Renal cortex interstitium (tissue), 11 donors: ENCODE results near the gene ZBP1. TPM values are rescaled to one million over a fixed set of nuclear protein-coding genes. Genes with fewer than 3 reads are reported as not detected.
A peak's percentile ranks its signal among the peaks of the same experiment; 100 is the strongest.

Experiments used
- DNase-seq, 11 donors: peaks; one replicate each; pipeline ENCODE4 v3.0.0-alpha.2; 2013; ENCODE audit warnings: low read depth in 9 of 11, low spot score in 4 of 11; ENCODE audit errors: extremely low read depth in 1 of 11
- polyA plus RNA-seq, 3 donors: library from polyadenylated mRNA; unstranded; fragments of 120-200 nt; gene quantifications; one replicate each; pipeline ENCODE4 v1.2.1, GENCODE V29; 2013; ENCODE audit not compliant: insufficient read length in 3 of 3

Gene ZBP1
- polyA plus RNA-seq, 3 donors = 0.12 to 0.13 TPM; not detected in 1

DNA sequence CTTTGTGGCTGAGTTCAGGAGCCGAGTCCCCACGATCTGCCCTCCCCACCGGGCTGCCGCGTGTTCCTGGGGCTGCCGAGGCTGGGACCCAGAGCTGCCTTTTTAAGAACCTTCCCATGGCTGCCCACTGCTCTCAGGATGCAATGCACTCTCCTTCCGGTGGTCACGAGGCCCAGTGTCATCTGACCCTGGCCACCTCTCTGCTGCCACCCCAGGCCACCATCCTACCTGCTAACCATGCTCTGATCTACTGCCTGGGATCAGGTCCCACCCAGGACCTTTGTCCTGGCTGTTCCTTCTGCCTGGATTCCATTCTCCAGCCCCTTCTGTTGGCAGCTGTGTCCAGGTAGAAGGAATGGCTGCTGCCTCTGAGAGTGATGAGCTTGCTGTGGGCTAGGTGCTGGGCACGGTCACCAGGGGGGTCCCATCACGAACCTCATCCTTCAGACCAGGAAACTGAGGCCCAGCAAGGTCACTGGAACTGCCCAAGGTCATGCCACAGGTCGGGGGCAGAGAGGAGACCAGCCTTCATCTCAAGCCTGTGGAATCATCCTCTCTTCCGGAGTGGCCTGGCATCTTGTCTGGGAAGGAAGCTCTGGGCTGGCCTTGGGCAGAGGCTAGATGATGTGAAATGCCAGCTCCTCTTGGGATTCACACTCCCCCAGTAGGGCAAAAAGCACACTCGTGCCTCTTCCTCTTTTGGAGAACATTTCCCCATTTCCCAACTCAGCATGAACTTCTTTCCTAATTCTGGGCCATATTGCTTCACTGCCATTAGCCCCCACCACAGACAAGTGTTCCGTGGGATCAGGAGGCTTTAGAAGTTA, 38.8 kb downstream of the ZBP1 start:
- DNase-seq = no peak

DNA sequence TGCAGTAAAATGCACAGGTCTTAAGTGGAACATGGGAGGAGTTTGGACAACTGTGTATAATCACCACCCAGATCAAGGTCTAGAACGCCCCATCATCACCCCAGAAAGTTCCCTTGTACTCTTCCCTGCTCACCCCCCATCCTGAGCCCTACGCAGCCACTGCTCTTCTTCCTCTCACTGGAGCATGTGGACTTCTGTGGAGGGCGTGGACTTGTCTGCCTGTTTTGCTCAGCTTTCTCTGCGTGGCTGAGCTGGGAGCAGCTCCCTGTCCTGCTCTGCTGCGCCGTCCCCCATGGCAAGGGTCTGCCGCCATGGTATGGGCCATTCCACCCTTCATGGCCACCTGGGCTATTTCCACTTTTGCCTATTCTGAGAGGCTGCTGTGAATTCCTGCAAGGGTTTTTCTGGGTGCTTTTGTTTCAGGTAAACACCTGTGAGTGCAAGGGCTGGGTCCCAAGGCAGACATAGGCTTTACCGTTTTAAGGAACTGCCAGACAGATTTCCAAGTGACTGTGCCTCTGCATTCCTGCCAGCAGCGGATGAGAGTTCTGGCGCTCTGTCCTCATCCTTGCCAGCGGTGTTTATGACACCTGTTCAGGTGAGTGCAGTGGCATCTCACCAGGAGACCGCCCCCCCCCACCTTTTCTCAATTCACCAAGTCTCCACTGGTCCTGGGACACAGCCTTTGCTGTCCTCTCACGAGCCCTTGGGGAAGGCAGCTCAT, 39.6 kb downstream of the ZBP1 start:
- DNase-seq = no peak

DNA sequence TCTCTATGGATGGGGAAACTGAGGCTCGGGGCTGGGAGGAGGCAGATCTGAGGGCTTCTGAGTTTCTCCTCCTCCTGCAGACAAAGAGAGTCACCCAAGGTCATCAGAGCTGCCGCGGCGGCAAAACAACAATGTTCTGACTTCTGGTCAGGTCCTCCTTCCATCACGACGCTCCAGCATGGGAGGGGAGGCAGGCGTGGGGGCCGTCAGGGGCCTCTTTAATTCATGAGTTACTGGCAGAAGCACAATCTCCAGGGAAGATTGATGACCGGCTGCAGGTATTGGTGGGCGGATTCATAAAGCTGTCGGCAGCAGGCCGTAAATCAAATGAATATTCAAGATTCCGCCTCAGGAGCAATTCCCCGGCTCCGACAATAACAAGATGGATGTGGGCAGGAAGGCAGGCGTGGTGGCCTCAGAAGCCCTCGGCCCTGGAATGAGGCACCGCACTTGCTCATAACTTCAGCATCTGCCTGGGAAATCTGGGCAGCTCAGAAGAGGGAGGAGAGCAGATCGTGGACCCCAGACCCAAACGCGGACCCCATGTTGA, 40.3 kb downstream of the ZBP1 start:
- peak in 3 of 11 donors; percentile 48 to 65 (median 58) for DNase-seq

DNA sequence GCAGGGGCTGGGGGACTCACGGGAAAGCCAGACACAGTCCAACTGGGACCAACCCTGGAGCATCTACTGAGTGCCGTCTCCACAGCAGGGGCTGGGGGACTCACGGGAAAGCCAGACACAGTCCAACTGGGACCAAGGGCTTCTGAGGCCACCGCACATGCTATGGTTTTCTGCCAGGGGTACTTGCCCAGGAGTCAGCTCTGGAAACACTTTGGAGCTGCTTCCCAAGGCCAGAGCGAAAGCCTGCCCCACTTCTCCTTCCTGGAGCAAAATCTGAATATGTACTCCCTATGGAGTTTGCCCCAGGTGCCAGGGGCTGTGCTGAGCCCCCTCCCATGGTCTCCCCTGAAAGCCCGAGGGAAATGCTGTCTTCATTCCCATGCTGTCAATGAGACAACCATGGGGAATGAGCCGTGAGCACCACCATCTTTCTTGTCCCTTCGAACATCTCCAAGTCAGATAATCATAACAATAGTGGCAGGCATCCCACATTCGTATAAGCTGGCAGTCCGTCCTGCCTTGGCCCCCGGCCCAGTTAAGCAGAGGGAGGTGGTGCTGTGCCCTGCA, 40.8 kb downstream of the ZBP1 start:
- DNase-seq = no peak

DNA sequence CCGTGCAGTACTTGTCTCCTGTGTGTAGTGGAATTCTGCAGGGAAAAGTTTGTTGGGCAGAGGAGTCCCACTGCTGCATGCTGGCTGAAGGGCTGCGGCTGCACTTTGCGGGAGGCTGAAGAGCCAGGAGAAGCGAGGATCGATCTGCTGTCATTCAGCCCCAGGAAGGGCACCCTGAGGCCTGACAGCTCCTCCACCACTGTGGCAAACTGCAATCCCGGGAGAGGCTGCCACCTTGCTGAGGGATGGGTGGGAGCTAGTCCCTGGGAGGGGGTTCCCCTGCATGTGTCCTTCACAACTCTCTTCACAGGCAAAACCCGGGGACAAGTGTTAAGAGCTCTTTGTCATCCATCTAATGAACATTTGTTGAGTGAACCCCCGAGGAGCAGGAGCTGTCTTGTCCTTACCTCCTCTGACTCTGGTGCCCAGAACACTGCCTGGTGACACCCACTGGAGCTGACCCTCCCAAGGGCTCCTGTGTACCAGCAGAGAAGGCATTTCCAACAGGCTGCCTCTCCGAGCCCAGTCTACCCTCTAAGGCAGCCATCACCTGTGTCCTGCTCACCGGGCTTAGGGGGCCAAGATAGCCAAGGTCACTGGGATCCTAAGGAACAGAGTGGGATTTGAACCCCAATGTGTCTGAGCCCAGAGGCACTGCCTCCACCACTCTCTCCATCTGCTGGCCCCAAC, 41.6 kb downstream of the ZBP1 start:
- no peak for DNase-seq

DNA sequence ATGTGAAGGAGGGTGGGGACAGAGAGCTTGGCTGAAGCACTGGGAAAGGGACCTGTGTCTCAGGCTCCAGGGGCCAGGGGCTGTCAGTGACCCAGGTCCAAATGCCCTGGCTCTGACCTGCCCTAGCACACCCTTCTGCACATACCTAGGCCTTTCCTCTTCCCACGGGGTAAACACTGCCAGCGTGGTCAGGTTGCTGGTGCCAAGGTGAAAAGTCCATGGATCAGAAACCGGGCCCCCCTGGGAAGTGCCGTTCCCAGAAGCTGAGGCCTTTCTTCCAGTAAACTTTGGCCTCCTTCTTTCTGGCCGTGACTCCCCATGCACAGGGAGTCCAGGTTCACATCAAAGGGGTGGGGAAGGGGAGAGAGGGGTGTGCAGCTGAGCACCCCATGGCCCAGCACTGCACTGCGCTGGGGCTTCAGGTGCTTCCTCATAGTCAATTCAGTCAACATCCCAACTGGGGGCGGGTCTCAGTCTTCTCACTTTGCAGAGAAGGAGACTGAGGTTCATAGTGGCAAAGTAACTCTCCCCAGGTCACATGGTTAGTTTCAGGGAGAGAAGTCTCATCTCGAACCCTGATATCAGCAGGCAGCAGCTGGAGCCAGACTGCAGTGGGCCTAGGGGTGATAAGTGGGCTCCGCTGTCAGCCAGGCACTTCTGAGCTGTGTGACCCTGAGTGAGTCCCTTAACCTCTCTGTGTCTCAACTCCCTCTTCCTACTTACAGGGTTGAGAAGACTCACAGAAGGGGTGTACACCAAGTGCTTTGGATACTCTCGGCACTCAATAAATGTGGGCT, 42.3 kb downstream of the ZBP1 start:
- no peak for DNase-seq

DNA sequence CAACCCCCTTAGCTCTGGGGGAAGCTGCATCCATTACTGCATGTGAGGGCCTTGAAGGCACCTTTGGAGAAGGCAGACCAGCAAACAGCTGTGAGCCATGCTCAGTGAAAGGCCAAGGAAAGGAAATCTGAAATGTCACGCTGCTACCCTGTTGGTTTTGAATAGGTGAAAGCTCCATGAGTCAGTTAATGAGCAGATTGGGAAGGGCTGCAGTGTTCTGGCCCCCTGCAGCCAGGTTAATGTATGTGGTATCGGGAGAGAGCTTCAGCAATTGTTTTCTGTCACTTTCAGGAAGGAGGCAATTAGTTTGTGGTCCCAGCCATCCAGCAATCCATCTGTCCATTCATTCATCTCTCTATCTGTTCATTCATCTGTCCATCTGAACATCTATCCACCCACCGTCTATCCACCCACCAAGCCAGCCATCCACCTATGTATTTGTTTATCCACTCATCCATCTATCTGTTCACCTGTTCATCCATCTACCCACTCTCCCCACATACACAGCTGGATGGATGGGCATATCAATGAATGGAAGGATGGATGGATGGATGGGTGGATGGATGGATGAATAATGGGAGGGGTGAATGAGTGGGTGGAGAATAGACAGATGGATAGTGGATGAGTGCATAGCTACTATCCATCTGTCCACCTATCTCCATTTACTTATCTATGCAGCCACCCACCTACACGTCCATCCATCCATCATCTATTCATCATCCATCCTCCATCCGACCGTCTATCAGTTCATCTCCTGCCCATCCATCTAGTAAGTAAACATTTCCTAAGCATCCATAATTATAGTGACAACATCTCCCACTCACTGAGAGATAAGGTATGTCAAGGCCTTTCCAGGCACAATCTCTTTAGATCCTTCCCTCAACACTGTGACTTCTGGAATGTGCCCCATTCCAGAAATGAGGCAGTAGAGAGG, 43.3 kb downstream of the ZBP1 start:
- no peak for DNase-seq

DNA sequence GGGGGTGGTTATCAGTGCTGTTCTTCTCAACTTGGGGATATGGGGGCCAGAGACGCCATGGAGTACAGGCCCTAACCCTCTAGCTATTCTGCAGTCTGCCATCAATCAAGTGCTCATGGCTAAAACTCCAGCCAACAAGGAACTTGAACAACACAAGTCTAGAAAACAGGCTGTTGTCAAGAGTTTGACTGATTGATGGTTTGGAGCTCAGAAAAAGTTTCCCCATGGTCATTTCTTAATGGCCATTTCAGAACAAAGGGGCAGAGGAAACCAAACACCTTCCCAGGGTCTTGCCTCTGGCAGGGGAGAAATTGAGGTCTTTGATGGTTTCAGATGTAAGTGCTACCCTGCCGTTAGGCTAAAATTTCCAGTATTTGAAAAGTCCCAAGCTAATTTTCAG, 44.2 kb downstream of the ZBP1 start:
- no peak for DNase-seq

DNA sequence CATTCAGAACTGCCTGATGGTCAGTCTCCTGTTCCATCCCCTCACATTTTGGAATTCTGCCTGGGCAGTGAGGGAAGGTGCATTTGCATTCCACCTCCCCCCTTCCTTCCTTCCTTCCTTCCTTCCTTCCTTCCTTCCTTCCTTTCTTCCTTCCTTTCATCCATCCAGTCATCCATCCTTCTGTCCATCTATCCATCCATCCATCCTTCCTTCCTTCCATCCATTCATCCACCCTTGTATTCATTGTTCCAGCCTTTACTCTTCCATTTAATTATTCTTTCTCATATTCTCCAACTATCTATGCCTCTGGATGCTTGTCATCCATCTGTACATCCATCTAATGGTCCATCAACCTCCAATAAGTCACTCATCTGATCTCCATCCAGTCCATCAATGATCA, 45.3 kb downstream of the ZBP1 start:
- no peak for DNase-seq

DNA sequence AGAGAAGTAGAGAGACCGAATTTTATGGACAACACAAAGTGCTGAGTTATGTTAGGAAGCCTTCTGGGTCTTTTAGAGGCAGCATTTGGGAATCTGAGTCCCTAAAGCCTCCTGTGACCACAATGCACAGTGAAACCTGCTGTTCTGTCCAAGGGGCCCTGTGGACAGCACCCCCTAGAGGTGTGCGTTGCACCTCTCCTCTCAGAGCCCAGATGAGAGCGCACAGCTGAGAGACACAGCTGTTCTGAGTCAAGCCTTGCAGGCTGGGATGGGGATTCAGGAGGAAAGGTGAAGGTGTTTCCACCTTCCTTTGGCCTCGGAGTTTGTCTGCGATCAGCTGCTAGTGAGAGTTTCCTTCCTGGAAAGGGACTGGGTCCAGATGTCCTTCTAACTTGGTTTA, 46.3 kb downstream of the ZBP1 start:
- DNase-seq = no peak

DNA sequence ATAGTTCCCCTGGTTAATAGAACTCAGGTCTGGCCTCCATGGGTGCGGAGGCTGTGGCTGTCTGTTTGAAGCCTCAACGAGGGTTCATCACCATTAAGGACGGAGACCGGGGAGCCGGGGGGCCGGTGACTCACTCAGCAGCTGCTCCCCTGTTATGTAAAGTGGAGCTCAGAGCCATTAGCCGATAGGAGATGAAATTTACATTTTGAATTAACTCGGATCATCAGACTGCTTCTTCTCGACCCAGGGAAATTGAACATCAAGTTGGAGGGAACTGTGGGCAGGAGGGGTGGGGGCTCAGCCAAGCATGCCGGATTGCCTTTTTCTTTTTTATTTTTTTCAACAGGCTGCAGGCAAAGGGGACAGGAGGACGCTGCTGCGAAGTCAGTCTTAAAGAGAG, 47.0 kb downstream of the ZBP1 start:
- no peak for DNase-seq

DNA sequence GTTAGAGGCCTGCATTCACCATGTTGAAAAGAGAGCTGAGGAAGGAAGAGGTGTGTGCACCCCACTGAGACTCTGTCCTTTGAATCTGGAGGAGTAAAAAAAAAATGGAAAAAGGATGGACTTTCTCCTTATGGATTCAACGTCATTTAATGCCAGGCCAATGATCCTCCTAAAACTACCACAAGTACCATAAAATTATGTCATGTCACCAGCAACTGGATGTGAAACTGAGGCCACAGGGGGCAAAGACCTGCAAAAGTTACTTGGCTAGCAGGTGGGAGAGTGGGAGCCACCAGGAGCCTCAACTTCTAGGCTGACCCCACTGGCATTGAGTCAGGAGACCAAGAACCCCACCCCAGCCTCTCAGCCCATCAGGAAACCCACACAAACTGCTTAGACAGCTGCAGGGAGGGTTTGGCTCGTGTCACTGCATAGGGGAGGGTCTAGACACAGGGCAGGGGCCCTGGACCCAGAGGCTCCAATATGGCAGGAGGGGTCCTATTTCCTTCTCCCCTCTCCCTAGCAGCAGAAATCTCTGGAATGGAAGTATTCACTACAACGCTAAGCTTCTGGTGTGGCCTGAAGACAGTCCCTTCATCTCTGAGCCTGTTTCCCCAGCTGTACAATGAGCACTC, 48.3 kb downstream of the ZBP1 start:
- DNase-seq = no peak

DNA sequence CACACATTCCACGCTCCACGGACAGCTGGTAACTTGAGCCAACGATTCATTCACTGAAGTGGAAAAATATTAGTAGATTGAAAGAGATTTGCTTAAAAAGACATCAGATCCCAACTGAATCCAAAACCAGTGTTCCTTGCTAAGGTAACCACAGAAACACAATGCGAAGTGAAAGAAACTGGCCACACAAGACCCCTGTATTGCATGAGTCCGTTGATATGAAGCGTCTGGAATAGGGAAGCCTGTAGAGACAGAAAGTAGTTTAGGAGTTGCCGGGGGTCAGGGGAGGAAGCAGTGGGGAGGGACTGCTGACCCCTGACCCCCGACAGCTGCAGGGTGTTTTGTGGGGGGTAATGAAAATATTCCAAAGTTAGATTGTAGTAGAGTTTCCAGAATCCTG, 49.3 kb downstream of the ZBP1 start:
- no peak for DNase-seq

DNA sequence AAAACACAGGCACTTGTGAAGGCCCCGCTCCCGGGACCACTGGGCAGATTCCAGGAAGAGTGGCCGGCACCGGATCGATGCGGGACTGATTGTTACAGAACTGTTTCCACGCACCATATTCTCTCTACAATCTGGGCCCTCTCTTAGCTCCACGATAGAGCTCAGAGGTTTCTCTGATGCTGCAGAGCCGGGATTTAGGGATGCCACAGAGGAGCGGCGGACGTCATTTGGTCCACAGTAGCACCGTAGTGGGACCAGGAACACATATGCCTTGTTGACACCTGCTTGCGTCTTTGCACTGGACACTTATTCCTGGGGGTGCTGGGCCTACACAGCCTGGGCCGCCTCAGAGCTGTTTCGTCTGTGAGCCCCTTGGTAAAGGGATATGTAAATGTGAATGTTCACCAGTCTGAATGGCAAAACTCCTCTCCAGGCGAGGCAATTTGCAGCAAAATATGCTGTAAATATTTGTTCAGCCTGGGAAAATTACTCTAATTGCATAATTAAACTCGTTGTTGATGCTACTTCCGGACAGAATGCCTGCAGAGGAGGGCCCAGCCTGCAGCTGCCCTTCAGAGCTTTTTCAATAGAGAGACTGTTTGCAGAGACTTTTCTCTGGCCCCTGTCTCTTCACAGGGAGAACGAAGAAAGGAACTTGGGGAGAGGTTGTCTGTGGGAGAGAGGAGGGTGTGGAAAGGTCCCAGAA, 49.9 kb downstream of the ZBP1 start:
- DNase-seq = no peak

DNA sequence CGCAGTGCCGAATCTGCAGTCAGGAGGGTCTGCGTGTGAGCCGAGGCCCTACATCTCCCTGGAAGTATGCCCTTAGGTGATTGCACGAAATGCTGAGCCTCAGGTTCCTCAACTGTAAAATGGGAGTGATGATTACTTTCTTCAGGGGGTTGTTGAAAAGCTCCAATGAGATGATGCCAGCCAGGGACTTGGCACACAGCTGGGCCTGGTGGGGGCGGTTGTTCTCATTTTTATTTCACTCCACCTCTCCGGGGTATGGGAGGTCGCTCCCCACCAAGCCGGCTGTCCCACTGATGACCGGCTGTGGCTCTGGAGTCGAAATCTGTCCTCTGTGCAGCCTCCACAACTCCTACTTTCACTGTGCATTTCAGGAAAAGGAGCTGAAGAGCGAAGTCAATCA, 51.3 kb downstream of the ZBP1 start:
- no peak for DNase-seq

DNA sequence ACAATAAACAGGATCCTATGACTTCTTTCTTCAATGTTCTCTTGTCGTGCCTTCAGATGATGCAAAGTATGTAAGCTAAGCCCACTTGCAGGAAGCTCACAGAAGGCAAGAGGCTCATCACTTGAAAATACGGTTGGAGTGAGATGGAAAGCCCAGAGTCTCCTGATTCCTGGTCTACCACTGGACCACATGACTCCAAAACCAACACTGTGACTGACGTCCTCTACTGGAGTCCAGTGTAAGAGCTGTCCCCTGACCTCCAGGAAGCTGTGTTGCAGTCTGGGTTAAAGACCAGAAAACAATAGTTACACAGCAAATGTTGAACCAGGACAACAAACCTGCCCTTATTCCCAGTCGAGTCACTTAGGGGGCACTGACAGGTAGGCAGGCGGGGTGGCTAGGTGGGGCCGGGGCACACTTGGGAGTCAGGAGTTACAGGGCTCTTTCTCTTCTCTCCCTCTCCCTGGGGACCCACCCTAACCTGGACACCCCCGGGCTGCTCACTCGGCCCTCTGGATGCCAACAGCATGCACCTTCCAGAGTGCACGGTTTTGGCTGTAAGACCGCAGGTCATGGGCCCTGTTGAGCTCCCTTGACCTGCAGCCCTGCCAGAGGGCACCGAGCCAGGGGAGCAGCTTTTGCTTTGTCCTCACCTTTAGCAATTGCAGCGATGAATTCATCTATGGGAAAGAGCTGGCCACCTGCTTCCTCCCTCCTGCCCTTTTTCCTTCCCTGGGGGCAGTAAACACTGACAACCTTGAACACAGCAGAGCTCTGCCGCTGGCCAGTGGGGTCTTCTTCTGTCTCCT, 51.9 kb downstream of the ZBP1 start:
- no peak for DNase-seq
